ENCODE measurements around the gene XYLB.

Gene XYLB

DNA sequence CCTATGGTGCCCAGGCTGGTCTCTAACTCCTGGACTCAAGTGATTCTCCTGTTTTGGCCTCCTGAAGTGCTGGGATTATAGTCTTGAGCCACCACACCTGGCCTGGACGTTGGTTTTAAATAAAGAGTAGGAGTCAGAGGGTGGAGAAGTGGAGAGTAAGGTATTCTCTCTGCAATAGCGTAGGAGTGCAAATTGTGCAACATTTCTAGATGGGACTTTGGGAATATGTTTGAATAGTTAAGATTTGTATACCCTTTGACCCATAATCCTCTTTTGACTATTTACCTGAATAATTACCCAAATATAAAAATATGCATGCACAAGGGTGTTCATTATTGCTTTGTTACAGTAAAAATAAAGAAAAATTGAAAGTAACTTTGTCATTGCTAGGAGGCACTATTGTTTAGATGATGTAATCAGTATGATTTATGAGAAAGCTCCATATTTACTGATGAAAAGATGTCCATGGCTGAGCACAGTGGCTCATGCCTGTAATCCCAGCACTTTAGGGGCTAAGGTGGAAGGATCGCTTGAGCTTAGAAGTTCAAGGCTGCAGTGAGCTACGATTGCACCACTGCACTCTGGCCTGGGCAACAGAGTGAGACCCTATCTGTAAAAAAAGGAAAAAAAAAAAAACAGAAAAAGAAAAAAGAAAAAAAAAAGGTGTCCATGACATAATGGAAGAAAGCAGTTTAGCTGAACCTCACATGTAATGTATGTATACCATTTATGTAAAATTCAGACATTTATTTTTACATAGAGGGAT lies 15.1 kb upstream of the XYLB start:
- TF ChIP-seq, protein P1, sequence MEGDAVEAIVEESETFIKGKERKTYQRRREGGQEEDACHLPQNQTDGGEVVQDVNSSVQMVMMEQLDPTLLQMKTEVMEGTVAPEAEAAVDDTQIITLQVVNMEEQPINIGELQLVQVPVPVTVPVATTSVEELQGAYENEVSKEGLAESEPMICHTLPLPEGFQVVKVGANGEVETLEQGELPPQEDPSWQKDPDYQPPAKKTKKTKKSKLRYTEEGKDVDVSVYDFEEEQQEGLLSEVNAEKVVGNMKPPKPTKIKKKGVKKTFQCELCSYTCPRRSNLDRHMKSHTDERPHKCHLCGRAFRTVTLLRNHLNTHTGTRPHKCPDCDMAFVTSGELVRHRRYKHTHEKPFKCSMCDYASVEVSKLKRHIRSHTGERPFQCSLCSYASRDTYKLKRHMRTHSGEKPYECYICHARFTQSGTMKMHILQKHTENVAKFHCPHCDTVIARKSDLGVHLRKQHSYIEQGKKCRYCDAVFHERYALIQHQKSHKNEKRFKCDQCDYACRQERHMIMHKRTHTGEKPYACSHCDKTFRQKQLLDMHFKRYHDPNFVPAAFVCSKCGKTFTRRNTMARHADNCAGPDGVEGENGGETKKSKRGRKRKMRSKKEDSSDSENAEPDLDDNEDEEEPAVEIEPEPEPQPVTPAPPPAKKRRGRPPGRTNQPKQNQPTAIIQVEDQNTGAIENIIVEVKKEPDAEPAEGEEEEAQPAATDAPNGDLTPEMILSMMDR (conservative IDR thresholded peaks at IDR 0.05) = no peak
- no peak overlapping the region for H3K27ac ChIP-seq

DNA sequence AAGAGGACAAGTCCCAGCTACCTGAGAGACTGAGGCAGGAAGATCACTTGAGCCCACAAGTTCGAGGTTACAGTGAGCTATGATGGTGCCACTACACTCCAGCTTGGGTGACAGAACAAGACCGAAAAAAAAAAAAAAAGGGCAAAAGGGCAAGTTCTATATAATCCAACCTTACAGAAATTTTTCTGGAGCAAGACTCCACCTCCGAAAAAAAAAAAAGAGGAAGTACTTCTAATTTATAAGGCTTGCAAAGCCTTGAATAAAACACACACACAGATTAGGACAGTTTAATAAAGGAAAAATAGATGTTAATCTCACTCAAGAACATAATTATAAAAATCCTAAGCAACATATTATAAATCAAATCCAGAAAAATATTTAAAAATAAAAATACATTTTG lies 14.4 kb upstream of the XYLB start:
- no peak overlapping the region for H3K27ac ChIP-seq
- TF ChIP-seq, protein P1 (conservative IDR thresholded peaks at IDR 0.05) = no peak

DNA sequence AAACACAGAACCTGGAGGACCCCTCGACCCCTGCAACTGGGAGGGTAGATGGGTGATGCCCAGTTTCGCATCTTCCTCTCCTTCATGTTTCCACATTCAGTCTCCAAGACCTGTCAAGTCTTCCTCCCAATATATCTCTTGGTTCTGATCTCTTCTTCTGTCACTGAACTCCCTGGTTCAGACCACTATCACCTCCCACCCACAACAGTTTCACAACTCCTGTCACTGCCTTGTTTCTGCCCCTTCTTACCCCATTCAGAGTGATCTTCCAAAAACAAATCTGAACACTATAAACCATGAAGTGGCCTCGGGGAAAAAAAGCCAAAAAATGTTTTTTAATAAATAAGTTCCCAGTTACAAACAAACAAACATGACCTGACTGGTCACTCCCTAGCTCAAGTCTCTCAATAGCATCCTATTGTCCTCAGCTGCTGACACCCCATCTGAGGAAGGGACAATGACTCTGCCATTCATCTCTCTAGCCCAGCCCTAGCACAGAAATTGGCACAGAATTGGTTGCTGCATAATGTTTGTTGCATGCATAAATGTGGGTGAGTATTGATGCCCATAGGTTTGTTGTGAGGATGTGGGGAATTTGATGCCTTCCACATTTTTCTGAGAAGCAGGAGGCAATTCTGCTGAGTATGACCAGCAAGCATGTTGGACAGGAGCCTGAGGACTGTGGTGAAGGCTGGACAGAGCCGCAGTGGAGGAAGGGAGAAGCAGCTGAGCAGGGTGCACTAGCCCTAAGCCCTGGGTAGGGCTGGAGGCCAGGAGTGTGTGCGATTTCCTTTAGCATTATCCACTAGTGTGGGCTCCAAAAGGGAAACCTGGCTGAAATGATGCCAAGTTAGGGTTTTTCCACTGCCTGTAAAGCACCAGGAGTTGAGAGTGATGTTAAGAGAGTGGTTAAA lies 12.2 kb upstream of the XYLB start:
- no peak overlapping the region for H3K27ac ChIP-seq
- TF ChIP-seq, protein P1 (conservative IDR thresholded peaks at IDR 0.05) = no peak

DNA sequence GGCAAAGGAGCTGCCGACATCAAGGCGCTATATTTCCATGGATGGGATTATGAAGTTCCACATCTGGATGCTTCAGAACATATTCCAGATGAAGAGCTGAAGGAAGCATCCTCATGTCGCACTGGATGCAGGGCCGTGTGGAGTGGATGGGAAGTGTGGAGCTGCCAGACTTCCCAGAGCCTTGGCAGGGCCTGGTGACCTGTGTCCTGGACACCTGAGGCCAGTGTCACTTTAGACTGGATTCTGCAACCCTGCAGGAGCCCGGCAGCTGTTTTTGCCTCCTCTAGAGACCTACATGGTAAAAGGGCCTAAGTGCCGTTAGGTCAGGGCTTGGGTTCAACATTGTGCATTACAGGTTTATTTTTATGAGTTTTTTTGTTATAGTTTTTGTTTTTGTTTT lies 11.3 kb upstream of the XYLB start:
- TF ChIP-seq, protein P1 (conservative IDR thresholded peaks at IDR 0.05) = no peak
- no peak overlapping the region for H3K27ac ChIP-seq

DNA sequence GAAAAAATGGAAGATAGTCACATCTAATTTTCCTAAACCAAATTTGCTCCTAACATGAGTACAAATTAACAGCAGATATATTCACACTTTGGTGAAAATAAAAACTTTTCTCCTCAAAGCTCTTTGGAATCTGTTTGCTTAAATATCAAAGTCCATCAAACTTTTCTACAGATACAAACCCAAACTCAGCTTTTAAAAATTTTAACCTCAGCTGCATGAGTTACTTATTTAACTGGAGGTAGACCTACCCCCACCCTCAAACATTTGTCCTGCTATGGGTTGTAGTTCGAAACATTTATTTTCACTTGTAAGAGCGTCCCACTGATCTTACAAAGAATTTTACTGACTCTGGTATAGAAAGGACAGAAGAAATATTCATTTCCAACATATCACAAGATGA lies 8.9 kb upstream of the XYLB start:
- TF ChIP-seq, protein P1 (conservative IDR thresholded peaks at IDR 0.05) = no peak

DNA sequence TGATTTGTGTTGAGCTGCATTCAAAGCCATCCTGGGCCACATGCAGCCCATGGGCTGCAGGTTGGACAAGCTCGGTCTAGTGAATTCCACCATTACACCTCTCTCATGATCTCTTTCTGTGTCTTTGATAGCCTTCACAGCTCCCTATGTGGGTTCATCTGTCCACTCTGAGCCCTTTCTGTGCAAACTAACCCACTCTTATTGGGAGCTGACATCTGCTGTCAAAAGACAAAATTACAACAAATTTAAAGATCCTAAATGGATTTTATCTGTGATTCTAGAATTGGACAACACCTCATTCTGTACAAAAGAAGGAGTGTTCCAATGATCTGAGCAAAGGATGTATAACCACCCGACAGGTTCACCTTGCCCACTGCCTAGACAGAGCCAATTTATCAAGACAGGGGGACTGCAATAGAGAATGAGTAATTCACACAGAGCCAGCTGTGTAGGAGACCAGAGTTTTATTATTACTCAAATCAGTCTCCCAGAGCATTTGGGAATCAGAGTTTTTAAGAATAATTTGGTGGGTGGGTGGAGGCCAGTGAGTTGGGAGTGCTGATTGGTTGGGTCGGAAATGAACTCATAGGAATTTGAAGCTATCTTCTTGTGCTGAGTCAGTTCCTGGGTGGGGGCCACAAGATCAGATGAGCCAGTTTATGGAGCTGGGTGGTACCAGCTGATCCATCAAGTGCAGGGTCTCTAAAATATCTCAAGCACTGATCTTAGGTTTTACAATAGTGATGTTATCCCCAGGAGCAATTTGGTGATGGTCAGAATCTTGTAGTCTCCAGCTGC lies 2.6 kb upstream of the XYLB start:
- no peak overlapping the region for H3K27ac ChIP-seq
- TF ChIP-seq, protein P1 (conservative IDR thresholded peaks at IDR 0.05) = peak; percentile 24; the same call in 1 of the 2 replicates

More for the DNA sequence above, 8.9 kb upstream of the XYLB start:
- no peak overlapping the region for H3K27ac ChIP-seq

Measured in VCaP (cell line).